Nephron progenitor cell (in vitro differentiated cells): ENCODE data around the gene SLC25A2.
"Not testable (repeated sequence)": the region's sequence is repeated elsewhere in the genome, so short reads cannot be mapped to it uniquely, and the experiment has no call there.

Source experiments
- DNase-seq: peaks from one replicate; pipeline ENCODE4 v3.0.0; 2021
- H3K27ac Mint-ChIP-seq: 2 replicates; pipeline ENCODE4 v1.8.0; 2021; ENCODE audit warnings: mild to moderate bottlenecking, moderate library complexity, mixed read lengths
- H3K27me3 Mint-ChIP-seq: 2 replicates; pipeline ENCODE4 v1.8.0; 2021; ENCODE audit warnings: mild to moderate bottlenecking, low read depth, mixed read lengths; ENCODE audit not compliant: poor library complexity
- H3K36me3 Mint-ChIP-seq: 2 replicates; pipeline ENCODE4 v1.8.0; 2021; ENCODE audit warnings: low read depth, mixed read lengths
- H3K4me1 Mint-ChIP-seq: 2 replicates; pipeline ENCODE4 v1.8.0; 2021; ENCODE audit warnings: mixed read lengths
- H3K4me3 Mint-ChIP-seq: 2 replicates; pipeline ENCODE4 v1.8.0; 2021; ENCODE audit warnings: mild to moderate bottlenecking, moderate library complexity, mixed read lengths
- H3K9me3 Mint-ChIP-seq: 2 replicates; pipeline ENCODE4 v1.8.0; 2021; ENCODE audit warnings: mild to moderate bottlenecking, moderate library complexity, mixed read lengths
- CTCF ChIP-seq: fragments of 200-600 bp; sonication (generic); IDR thresholded peaks from 2 replicates; pipeline ENCODE4 v1.5.0; 2021; ENCODE audit warnings: antibody characterized with exemption

Gene SLC25A2

GRCh38 chr5:141343242-141343952, 39.5 kb upstream of the SLC25A2 start, which contains the start of gene PCDHGA3:
Gene PCDHGA3 (plus strand): TSS chr5:141343829. CDS start chr5:141344034, 205 bp downstream.
- no peaks in the 10 kb centered on the region for H3K4me1 Mint-ChIP-seq
- peaks cover 23% of the 10 kb centered on the region for H3K36me3 Mint-ChIP-seq
- H3K4me3 Mint-ChIP-seq: no peak within 1 kb of the TSS
- DNase-seq: no peak
- no peak within 1 kb of the TSS for H3K27ac Mint-ChIP-seq
- no peak for TF ChIP-seq CTCF
- H3K27me3 Mint-ChIP-seq: peaks cover 3% of the 10 kb centered on the region
- H3K9me3 Mint-ChIP-seq: peaks cover 87% of the 10 kb centered on the region

- H3K4me1 Mint-ChIP-seq: no peaks in the 10 kb centered on the region
- H3K9me3 Mint-ChIP-seq: peaks cover 89% of the 10 kb centered on the region
- H3K27me3 Mint-ChIP-seq: peaks cover 3% of the 10 kb centered on the region
Measured at GRCh38 chr5:141342773-141343172, 38.9 kb upstream of the SLC25A2 start.

GRCh38 chr5:141340781-141341354, 37.0 kb upstream of the SLC25A2 start:
- not testable (repeated sequence) for DNase-seq, H3K4me3 Mint-ChIP-seq, H3K27me3 Mint-ChIP-seq, H3K27ac Mint-ChIP-seq, H3K4me1 Mint-ChIP-seq
- peaks cover 14% of the 10 kb centered on the region for H3K36me3 Mint-ChIP-seq
- H3K9me3 Mint-ChIP-seq: peaks cover 91% of the 10 kb centered on the region

More at GRCh38 chr5:141342773-141343172, 38.9 kb upstream of the SLC25A2 start:
- TF ChIP-seq CTCF: no peak
- no peak overlapping the region for H3K27ac Mint-ChIP-seq
- peaks cover 24% of the 10 kb centered on the region for H3K36me3 Mint-ChIP-seq
- no peak overlapping the region for H3K4me3 Mint-ChIP-seq
- no peak for DNase-seq

- H3K4me1 Mint-ChIP-seq: no peaks in the 10 kb centered on the region
- TF ChIP-seq CTCF: no peak
- no peak within 1 kb of the TSS for H3K4me3 Mint-ChIP-seq
- peaks cover 10% of the 10 kb centered on the region for H3K36me3 Mint-ChIP-seq
- no peak within 1 kb of the TSS for H3K27ac Mint-ChIP-seq
- peaks cover 3% of the 10 kb centered on the region for H3K27me3 Mint-ChIP-seq
- no peak for DNase-seq
- H3K9me3 Mint-ChIP-seq: peaks cover 91% of the 10 kb centered on the region
Measured at GRCh38 chr5:141338538-141339306, 34.9 kb upstream of the SLC25A2 start, which contains the start of gene PCDHGA2. Gene PCDHGA2 (plus strand): TSS chr5:141338760.

- not testable (repeated sequence) for H3K27ac Mint-ChIP-seq, H3K4me1 Mint-ChIP-seq, DNase-seq, H3K36me3 Mint-ChIP-seq, H3K4me3 Mint-ChIP-seq
- Mint-ChIP-seq H3K9me3 (peaks cover 93% of the 10 kb centered on the region), H3K27me3 (peaks cover 13% of the 10 kb centered on the region)
Measured at GRCh38 chr5:141332571-141332970, 28.7 kb upstream of the SLC25A2 start.

GRCh38 chr5:141330299-141331080, 26.6 kb upstream of the SLC25A2 start, which contains the start of gene PCDHGA1:
Gene PCDHGA1 (plus strand): TSS chr5:141330514.
- Mint-ChIP-seq H3K27ac (no peak within 1 kb of the TSS), H3K4me1 (no peaks in the 10 kb centered on the region), H3K27me3 (peaks cover 16% of the 10 kb centered on the region), H3K36me3 (peaks cover 18% of the 10 kb centered on the region), H3K4me3 (no peak within 1 kb of the TSS), H3K9me3 (peaks cover 92% of the 10 kb centered on the region)
- no peak for DNase-seq
- no peak for TF ChIP-seq CTCF
